Putamen (tissue), 1 donor: Measurements from ENCODE around the gene NEMP2.
"Not testable (repeated sequence)": the region's sequence is repeated elsewhere in the genome, so short reads cannot be mapped to it uniquely, and the experiment has no call there.

Experiments
- DNase-seq: peaks from one replicate; pipeline ENCODE4 v3.0.0-alpha.2; 2016; ENCODE audit warnings: low spot score

NEMP2 gene

GRCh38 chr2:190526105-190526750, 8.3 kb downstream of the NEMP2 start:
- no peak for DNase-seq

DNA sequence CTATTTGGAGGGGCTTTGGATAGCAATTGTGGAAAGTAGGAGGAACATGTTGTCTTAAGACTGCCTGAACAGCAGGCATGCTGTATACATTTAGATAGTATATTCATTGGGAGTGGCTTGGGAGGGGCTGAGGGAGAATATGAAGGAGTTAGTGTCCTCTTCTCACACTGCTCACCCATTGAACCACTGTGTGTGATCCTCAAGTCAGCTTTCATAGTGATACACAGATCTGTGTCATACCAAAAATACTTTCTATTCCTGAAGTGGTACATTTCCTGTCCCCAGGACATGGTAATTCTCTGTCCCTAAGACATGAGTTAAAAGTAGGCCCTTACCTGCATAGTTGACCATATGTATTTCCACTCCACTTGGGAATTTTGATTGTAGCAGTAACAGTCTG, 9.6 kb downstream of the NEMP2 start:
- DNase-seq, result no peak

DNA sequence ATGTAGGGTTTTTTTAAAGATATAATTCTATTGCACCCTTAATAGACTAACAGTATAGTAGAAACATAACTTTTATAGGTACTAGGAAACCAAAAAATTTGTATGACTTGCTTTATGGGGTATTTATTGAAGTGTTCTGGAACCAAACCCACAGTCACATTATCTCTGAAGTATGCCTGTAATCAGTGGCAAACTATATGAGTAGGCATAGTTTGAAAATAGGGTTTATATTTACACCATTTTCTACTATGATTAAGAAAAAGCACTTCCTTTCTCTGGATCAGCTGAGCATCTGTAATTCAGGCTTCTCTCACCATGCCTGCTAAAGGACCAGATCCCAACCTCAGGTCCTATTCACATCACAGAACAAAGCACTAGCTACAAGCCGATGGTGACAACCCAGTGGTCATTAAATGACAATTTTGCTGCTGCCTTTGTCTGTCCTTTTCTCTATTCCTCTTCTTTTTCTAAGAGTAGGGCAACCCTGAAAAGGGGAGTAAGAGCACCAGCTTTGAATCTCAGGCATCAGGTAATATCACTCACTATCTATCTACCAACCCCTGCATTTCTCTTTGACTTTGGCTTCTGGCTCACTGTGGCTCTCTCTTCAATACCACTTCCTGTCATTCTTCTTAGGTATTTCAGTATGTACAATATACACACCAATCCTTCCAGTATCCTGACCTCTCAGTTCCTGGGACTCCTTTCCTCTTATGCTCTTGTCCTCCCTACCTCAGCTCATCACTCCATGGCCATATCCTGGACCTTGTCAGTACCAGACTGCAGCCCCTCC, 14.4 kb downstream of the NEMP2 start:
- no peak for DNase-seq

- DNase-seq, result no peak
These were observed 17.1 kb downstream of the NEMP2 start for GRCh38 chr2:190517468-190517867.

DNA sequence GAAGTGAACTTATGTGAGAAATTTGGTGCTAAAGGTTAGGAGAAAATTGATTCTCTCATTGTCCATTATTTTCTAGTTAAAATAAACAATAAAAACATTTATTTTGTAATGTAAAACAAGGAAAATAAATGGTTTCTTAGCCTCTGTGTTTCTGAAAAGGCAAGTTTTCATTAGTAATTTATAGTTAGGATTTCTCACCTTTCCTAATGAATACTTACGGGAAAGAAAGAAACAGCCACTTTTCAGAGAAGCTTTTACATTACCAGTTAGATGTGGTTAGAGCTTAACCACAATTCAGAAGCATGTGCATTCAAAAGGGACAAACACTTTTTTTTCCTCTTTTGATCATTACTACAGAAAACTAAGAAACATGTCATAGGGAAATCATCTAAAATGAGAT, 18.8 kb downstream of the NEMP2 start:
- no peak for DNase-seq

GRCh38 chr2:190514676-190515075, 19.8 kb downstream of the NEMP2 start:
- DNase-seq, result no peak

DNA sequence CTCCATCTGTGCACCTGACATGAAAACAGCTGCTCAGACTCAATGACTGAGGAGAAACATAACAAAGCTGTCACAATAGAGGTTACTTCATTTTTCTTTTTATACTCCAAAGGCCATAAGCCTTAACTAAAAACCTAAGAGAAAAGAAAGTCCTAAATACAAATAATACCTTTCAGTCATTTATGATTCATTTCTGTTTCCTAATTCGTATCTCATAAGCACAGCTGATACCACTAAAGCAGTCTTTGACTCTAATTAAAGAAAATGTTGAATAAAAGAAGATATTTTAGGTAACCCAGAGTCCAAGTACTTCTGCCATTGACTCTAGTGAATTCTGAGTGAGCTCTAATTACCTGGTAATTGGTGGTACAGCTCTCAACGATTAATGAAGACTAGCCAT, 20.6 kb downstream of the NEMP2 start:
- no peak for DNase-seq

GRCh38 chr2:190512539-190513095, 21.9 kb downstream of the NEMP2 start:
- no peak for DNase-seq

DNA sequence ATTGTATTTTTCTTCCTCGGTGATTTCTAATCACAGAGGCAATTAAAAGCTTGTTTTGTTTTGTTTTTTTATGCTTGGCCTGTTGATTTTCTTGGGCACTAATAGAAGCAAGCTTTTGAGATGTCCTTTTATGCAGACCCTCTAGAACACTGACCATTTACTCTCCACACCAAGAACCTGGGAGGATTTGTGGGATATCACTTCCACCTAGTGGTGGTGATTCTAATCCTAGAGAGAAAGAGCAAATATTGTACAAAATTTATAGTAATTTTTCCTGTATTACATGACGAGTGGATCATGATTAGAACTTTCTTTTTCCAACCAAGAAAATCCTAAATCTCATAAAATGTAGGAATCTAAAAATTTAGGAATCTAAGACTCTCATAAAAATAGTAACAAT, 23.4 kb downstream of the NEMP2 start:
- no peak for DNase-seq

DNA sequence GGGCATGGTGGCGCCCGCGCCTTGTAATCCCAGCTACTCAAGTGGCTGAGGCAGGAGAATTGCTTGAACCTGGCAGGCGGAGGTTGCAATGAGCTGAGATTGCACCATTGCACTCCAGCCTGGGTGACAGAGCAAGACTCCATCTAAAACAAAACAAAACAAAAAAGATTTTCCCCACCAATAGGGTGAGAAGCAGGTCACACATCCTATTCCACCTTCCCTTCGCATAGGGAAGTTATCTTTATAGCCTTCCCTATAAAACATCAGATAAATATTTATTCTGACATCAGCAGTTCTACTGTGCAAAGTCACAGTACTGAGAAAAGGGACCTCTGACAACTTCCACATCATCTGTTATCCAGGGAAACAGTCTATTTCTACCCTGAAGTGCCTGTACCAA, 24.6 kb downstream of the NEMP2 start:
- DNase-seq, result not testable (repeated sequence)

DNA sequence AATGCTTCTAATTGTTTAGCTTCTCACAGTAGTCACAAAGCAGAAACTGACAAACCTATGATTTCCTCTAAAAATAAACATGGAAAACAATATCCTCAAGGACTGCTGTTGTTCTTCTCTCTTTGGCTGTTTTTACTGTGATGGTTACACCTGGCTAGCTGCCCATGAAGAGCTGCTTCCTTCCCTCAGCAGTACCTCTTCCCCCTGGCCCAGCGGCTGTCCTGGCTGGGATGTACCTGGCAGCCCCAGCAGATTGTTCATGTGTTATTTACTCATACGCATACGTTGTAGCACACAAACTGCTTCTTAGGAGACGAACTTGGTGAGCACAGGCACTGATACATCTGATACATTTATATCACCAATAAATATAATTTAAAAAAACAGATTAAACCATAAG, 27.4 kb downstream of the NEMP2 start:
- no peak for DNase-seq

DNA sequence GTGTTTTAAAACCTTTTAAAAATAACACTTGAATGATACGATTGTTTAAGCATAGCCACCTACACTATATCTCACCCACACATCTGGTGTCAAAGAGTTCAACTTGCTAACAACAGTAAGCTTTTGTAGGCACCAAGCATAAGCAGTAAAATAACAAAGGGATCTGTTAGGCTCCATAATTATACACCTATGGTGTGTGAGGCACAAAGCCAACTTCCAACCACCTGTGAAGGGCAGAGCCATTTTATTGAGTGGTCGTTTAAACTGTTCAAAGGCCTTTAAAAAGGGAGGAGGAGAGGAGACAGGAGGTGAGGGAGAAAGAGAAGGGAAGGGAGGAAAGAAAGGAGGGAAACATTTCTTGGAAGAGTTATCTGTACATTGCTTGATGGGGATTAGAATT, 27.9 kb downstream of the NEMP2 start:
- DNase-seq, result no peak

GRCh38 chr2:190505696-190506095, 28.8 kb downstream of the NEMP2 start:
- no peak for DNase-seq

- DNase-seq, result no peak
These were observed 29.6 kb downstream of the NEMP2 start for GRCh38 chr2:190504912-190505311.

- DNase-seq, result no peak
These were observed 31.4 kb downstream of the NEMP2 start for GRCh38 chr2:190503088-190503487.

GRCh38 chr2:190501702-190502407, 32.7 kb downstream of the NEMP2 start:
- DNase-seq, result no peak

- DNase-seq, result no peak
These were observed 33.3 kb downstream of the NEMP2 start for GRCh38 chr2:190501231-190501630.

GRCh38 chr2:190500054-190500502, 34.4 kb downstream of the NEMP2 start:
- DNase-seq, result no peak

GRCh38 chr2:190499273-190499672, 35.2 kb downstream of the NEMP2 start:
- DNase-seq, result no peak

DNA sequence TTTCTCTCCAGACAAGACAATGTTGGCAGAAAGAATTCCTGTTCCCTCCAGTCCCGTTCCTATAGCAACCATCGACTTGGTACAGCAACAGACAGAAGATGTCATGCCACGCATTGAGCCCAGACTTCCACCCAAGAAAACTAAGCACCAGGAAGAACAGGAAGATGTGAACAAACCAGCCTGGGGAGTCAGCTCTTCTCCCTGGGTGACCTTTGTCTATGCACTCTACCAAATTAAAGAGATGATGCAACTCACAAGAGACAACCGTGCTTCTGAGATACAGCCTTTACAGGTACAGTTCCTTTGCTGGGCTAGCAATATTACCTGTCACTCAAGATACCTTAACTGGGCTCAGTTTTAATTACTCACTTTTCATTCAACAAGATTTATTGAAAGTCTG, 37.1 kb downstream of the NEMP2 start:
- DNase-seq, result no peak

DNA sequence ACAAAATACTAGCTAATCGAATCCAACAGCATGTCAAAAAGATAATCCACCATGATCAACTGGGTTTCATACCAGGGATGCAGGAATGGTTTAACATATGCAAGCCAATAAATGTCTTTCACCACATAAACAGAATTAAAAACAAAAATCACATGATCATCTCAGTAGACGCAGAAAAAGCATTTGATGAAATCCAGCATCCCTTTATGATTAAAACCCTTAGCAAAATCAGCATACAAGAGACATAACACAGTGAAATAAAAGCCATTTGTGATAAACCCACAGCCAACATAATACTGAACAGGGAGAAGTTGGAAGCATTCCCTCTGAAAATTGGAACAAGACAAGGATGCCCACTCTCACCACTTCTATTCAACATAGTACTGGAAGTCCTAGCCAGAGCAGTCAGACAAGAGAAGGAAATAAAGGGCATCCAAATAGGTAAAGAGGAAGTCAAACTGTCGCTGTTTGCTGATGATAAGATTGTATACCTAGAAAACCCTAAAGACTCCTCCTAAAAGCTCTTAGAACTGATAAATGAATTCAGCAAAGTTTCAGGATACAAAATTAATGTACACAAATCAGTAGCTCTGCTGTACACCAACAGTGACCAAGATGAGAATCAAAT, 39.8 kb downstream of the NEMP2 start:
- not testable (repeated sequence) for DNase-seq

GRCh38 chr2:190493095-190493494, 41.4 kb downstream of the NEMP2 start:
- DNase-seq, result no peak
